PC-9 (cell line): ENCODE results near the gene SELENON. TPM values are rescaled to one million over a fixed set of nuclear protein-coding genes. Genes with fewer than 3 reads are reported as not detected.

Experiments used
- BruUV-seq: library from RNA; stranded (reverse); fragments of 400-500 nt; replicated peaks from 2 replicates; lab custom pipeline; 2021; lab: Mats Ljungman, UMichigan
- CTCF ChIA-PET: fragments of 300-600 bp; sonication (Branson Sonifier 250); formaldehyde crosslinking; loops from one replicate; lab custom pipeline; 2022; ENCODE audit warnings: antibody characterized with exemption; lab: Charles Lee
- POLR2A ChIA-PET: fragments of 300-600 bp; sonication (Branson Sonifier 250); formaldehyde crosslinking; loops from one replicate; lab custom pipeline; 2022; ENCODE audit warnings: antibody characterized with exemption; ENCODE audit not compliant: unreplicated experiment; lab: Charles Lee
- DNase-seq, 2 experiments: peaks; one replicate each; pipeline versions ENCODE4 v3.0.0 to v3.0.0-alpha.2; 2015 to 2022; ENCODE audit warnings: mixed read lengths in 1 of 2
- H2AFZ ChIP-seq: fragments of 200-600 bp; sonication (generic); 2 replicates; pipeline ENCODE4 v1.8.1; 2017; ENCODE audit warnings: antibody characterized with exemption
- H3F3A ChIP-seq: fragments of 200-600 bp; sonication (generic); 2 replicates; pipeline ENCODE4 v1.8.1; 2017; ENCODE audit warnings: antibody characterized with exemption, mild to moderate bottlenecking, low read depth; ENCODE audit not compliant: insufficient read depth
- H3K27ac ChIP-seq: fragments of 200-600 bp; sonication (generic); 2 replicates; pipeline ENCODE4 v1.6.1; 2016; ENCODE audit warnings: mixed run types
- H3K27me3 ChIP-seq: fragments of 200-600 bp; sonication (generic); 2 replicates; pipeline ENCODE4 v1.6.1; 2016; ENCODE audit warnings: low read depth, mixed run types; ENCODE audit not compliant: insufficient read depth
- H3K36me3 ChIP-seq: fragments of 200-600 bp; sonication (generic); 2 replicates; pipeline ENCODE4 v1.6.1; 2016; ENCODE audit warnings: low read depth, mixed run types
- H3K4me1 ChIP-seq: fragments of 200-600 bp; sonication (generic); replicated peaks from 2 replicates; pipeline ENCODE4 v1.6.1; 2016; ENCODE audit warnings: mixed run types; ENCODE audit not compliant: insufficient read depth
- H3K4me2 ChIP-seq: fragments of 200-600 bp; sonication (generic); 2 replicates; pipeline ENCODE4 v1.6.1; 2017; ENCODE audit warnings: mixed run types
- H3K4me3 ChIP-seq: fragments of 200-600 bp; sonication (generic); 2 replicates; pipeline ENCODE4 v1.6.1; 2016; ENCODE audit warnings: mixed run types
- H3K79me2 ChIP-seq: fragments of 200-600 bp; sonication (generic); 2 replicates; pipeline ENCODE4 v1.6.1; 2017; ENCODE audit warnings: low read depth, mixed run types
- H3K9me2 ChIP-seq: fragments of 200-600 bp; sonication (generic); 2 replicates; pipeline ENCODE4 v1.8.1; 2017; ENCODE audit warnings: mild to moderate bottlenecking; ENCODE audit not compliant: insufficient read depth
- H3K9me3 ChIP-seq: fragments of 200-600 bp; sonication (generic); 2 replicates; pipeline ENCODE4 v1.8.1; 2016; ENCODE audit warnings: low read depth; ENCODE audit not compliant: insufficient read depth
- H4K20me1 ChIP-seq: fragments of 200-600 bp; sonication (generic); 2 replicates; pipeline ENCODE4 v1.8.1; 2017; ENCODE audit not compliant: insufficient read depth
- CTCF ChIP-seq: fragments of 200-600 bp; sonication (generic); conservative IDR thresholded peaks from 2 replicates; pipeline ENCODE4 v1.6.1; 2017; ENCODE audit warnings: mixed run types, antibody characterized with exemption, mild to moderate bottlenecking, moderate library complexity
- EZH2 ChIP-seq: fragments of 200-600 bp; sonication (generic); IDR thresholded peaks from 2 replicates; pipeline ENCODE4 v1.8.0; 2017; ENCODE audit warnings: antibody characterized with exemption, low read depth
- intact Hi-C: fragments of 100-400 bp; cut with micrococcal nuclease; formaldehyde crosslinking; loops from one replicate; pipeline ENCODE4 v1.10.0; 2022; ENCODE audit not compliant: unreplicated experiment
- total RNA-seq: library from RNA; stranded (reverse); gene quantifications from 2 replicates; pipeline ENCODE4 v1.2.3, GENCODE V29; 2021

The SELENON gene
- total RNA-seq, 1 experiment from 2014 or later = 44.3 TPM

- TF ChIP-seq EZH2 (no peak), CTCF (no peak)
- CTCF ChIA-PET = no interaction called here
- H3K9me3 ChIP-seq = no peaks in the 10 kb centered on the region
Observed at GRCh38 chr1:25765136-25765922, 34.7 kb upstream of the SELENON start.

GRCh38 chr1:25765923-25766589 is 33.9 kb upstream of the SELENON start:
- Histone ChIP-seq H3K79me2 (no peaks in the 10 kb centered on the region), H4K20me1 (no peaks in the 10 kb centered on the region), H2AFZ (no peak overlapping the region), H3K4me3 (no peak overlapping the region), H3K4me1 (no peaks in the 10 kb centered on the region), H3K27ac (no peak overlapping the region), H3F3A (no peaks in the 10 kb centered on the region), H3K9me2 (no peaks in the 10 kb centered on the region), H3K36me3 (no peaks in the 10 kb centered on the region), H3K4me2 (no peak overlapping the region), H3K9me3 (no peaks in the 10 kb centered on the region), H3K27me3 (no peaks in the 10 kb centered on the region)
- no TSS peak for BruUV-seq
- POLR2A ChIA-PET = interaction anchor here (0.6 kb wide), 1 partner anchor 279 kb away, joined by 5 read pairs; no protein-coding TSS in a partner anchor
- CTCF ChIA-PET = no interaction called here
- DNase-seq = no peak
- TF ChIP-seq CTCF (no peak), EZH2 (no peak)
- intact Hi-C loops = no loop called here

More at GRCh38 chr1:25765136-25765922, 34.7 kb upstream of the SELENON start:
- H3K27ac ChIP-seq = no peak overlapping the region
- H3K36me3 ChIP-seq = no peaks in the 10 kb centered on the region
- no peaks in the 10 kb centered on the region for H3F3A ChIP-seq
- no peak overlapping the region for H3K4me3 ChIP-seq
- no peaks in the 10 kb centered on the region for H4K20me1 ChIP-seq
- H3K9me2 ChIP-seq = no peaks in the 10 kb centered on the region
- BruUV-seq = no TSS peak
- H2AFZ ChIP-seq = no peak overlapping the region
- no peak for DNase-seq
- H3K4me1 ChIP-seq = no peaks in the 10 kb centered on the region
- no peaks in the 10 kb centered on the region for H3K79me2 ChIP-seq
- POLR2A ChIA-PET = interaction anchor here (0.6 kb wide), 1 partner anchor 278 kb away, joined by 5 read pairs; no protein-coding TSS in a partner anchor
- H3K4me2 ChIP-seq = no peak overlapping the region
- intact Hi-C loops = no loop called here
- no peaks in the 10 kb centered on the region for H3K27me3 ChIP-seq

GRCh38 chr1:25766721-25767436 is 33.1 kb upstream of the SELENON start:
- POLR2A ChIA-PET = no interaction called here
- Histone ChIP-seq H3K79me2 (no peaks in the 10 kb centered on the region), H3K27me3 (no peaks in the 10 kb centered on the region), H3K9me2 (no peaks in the 10 kb centered on the region), H2AFZ (no peak overlapping the region), H3K4me1 (no peaks in the 10 kb centered on the region), H3K36me3 (no peaks in the 10 kb centered on the region), H3K9me3 (no peaks in the 10 kb centered on the region), H3K4me3 (no peak overlapping the region), H3F3A (no peaks in the 10 kb centered on the region), H3K27ac (no peak overlapping the region), H4K20me1 (no peaks in the 10 kb centered on the region), H3K4me2 (no peak overlapping the region)
- no TSS peak for BruUV-seq
- no peak for DNase-seq
- intact Hi-C loops = no loop called here
- CTCF ChIA-PET = no interaction called here
- TF ChIP-seq EZH2 (no peak), CTCF (no peak)
